ENCODE results near the gene DNAJC5. TPM values are rescaled to one million over a fixed set of nuclear protein-coding genes. Genes with fewer than 3 reads are reported as not detected.
"Not testable (repeated sequence)": the region's sequence is repeated elsewhere in the genome, so short reads cannot be mapped to it uniquely, and the experiment has no call there.

Gene DNAJC5
- total RNA-seq, 2 donors from 2014 or later, result 67.6 to 89.1 TPM

DNA sequence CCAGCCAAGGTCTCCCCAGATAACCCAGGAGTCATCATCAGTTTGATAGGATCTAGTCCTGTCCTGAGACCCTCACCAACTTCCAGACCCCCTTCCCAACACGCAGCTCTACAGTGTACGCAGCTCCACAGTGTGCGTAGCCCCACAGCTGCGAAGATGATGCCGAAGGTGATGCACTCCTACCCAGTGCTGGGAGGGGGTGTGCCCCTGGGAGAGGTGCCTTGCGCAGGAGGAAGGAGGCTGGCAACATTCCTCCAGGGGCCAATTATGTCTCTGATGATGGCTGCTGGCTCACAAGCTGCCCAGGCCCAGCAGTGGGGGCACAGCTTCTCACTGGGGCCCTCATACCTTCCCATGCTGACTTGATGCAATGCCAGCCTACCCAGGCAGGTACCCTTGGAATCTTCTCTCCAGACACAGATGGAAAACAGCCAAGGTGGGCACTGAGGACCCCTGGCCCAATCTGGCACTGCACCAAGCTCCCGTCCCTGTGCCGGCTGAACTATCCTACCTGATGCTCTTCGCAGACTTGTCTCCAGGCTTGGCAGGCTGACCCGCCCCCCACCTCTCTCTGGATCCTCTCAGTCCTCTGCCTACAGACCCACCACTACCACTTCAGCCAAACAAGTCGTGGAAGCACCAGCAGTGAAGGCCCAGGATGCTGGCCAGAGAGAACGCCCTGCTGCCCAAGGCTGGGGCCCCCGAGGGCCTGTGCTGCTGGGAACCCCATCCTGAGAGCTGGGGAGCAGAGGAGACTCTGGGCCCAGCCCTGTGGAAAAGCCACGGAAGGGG lies 73.4 kb downstream of the DNAJC5 start:
- no peaks in the 10 kb centered on the region for H3K9me3 Mint-ChIP-seq
- H3K4me3 Mint-ChIP-seq, result peak overlapping the region; percentile 81
- H3K4me1 Mint-ChIP-seq (ENCODE audit: low read depth in 2 of 2), result peaks cover 9 to 18% of the 10 kb centered on the region in 2 donors
- DNase-seq (ENCODE audit: low spot score) (peak; percentile 34), ATAC-seq (no peak)
- H3K27ac Mint-ChIP-seq, result peak overlapping the region; percentile 31 to 76
- H3K36me3 Mint-ChIP-seq, result no peaks in the 10 kb centered on the region
- no peaks in the 10 kb centered on the region for H3K27me3 Mint-ChIP-seq

DNA sequence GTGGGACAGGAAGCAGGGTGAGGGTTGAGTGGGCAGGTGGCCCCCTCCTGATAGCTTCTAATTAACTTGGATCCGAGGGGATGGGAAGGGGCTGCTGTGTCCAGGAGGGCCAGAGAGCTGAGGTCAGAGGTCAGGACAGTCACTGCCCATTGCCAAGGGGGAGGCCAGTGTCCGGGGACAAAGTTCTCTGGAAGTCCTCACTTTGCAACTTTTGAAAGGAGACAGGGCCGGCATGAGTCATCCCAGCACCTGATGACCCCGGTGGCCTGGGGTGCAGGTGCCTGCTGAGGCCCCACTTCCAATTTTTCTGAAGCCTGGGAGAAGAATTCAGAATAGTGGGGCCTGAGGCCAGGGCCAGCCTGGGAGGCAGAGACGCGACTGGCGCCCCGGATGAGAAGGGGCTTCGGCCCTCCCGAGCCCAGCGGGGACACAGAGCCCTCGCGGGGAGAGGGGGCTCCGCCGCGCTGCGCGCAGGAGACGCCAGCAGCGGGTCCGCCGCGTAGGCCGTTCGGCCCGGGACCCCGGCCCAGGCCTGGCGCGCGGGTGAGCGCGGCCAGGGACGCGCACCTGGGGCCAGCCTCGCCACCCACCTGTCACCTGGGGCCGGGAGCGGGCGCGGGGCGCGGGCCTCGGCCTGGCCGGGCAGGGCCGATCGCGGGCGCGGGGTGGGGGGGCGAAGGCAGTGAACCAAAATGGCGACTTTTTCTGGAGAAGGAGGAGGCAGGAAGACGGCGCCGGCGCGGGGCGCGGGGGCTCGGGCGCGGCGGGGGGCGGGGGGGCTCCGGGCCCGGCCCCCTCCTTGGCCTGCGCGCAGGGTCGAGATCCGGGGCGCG lies 74.2 kb downstream of the DNAJC5 start:
- Mint-ChIP-seq H3K27me3 (no peaks in the 10 kb centered on the region), H3K9me3 (no peaks in the 10 kb centered on the region), H3K4me1 (ENCODE audit: low read depth in 2 of 2) (peaks cover 17 to 25% of the 10 kb centered on the region in 2 donors), H3K27ac (peak overlapping the region; percentile 31 to 76), H3K36me3 (no peaks in the 10 kb centered on the region), H3K4me3 (peak overlapping the region; percentile 81)
- peak; percentile 61 for DNase-seq (ENCODE audit: low spot score)
- peak in 1 of 2 donors; percentile 37 for ATAC-seq

DNA sequence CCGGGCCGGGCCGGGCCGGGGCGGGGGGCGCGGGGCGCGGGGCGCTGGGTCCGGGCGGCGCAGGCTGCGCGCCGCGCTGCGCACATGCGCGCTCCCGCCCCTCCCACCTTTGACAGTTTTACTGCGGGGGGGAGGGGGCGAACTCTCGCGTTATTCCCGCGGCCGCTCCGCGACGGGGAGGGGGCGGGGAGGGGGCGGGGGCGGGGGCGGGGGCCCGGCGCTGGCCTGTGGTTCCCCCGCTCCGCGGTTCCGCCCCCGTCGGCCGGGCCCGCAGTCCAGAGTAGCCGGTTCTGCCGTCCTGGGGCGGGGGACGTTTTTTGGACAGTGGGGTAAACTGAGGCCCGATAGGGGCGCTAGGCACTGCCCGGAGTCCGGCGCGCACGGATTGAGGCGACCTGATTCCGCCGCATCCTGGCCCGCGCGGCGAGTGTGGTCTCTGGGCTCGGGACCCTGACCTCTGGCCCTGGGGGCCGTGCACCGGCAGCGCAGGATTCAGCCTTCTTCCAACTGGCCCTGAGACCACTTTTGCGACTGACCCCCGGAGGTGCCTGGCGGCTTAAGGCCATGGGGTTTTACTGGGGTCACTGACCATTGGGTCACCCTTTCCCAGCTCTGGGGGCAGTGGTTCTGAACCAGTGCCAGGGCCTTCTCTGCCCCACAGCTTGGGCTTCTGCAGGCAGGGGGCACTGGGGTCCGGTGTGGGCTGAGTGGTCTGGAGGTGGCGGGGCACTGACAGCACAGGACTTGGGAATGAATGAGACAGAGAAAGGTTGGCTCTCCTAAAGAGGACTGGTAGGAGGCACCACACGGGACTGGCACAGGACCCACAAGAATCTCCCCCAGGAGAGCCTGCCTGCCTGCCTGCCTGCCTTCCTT lies 75.2 kb downstream of the DNAJC5 start, which contains the start of gene ZNF512B:
ZNF512B (minus strand) TSS at position 93 of the 876 bp plus-strand sequence. CDS start 1,980 bp downstream, outside the sequence.
- peak within 1 kb of the TSS; percentile 31 to 76 for H3K27ac Mint-ChIP-seq
- H3K4me1 Mint-ChIP-seq (ENCODE audit: low read depth in 2 of 2), result peaks cover 18 to 29% of the 10 kb centered on the region in 2 donors
- peak; percentile 68 to 69 for ATAC-seq
- DNase-seq (ENCODE audit: low spot score), result peak; percentile 72
- H3K36me3 Mint-ChIP-seq, result no peaks in the 10 kb centered on the region
- H3K4me3 Mint-ChIP-seq, result peak within 1 kb of the TSS; percentile 81
- no peaks in the 10 kb centered on the region for H3K9me3 Mint-ChIP-seq
- no peaks in the 10 kb centered on the region for H3K27me3 Mint-ChIP-seq

DNA sequence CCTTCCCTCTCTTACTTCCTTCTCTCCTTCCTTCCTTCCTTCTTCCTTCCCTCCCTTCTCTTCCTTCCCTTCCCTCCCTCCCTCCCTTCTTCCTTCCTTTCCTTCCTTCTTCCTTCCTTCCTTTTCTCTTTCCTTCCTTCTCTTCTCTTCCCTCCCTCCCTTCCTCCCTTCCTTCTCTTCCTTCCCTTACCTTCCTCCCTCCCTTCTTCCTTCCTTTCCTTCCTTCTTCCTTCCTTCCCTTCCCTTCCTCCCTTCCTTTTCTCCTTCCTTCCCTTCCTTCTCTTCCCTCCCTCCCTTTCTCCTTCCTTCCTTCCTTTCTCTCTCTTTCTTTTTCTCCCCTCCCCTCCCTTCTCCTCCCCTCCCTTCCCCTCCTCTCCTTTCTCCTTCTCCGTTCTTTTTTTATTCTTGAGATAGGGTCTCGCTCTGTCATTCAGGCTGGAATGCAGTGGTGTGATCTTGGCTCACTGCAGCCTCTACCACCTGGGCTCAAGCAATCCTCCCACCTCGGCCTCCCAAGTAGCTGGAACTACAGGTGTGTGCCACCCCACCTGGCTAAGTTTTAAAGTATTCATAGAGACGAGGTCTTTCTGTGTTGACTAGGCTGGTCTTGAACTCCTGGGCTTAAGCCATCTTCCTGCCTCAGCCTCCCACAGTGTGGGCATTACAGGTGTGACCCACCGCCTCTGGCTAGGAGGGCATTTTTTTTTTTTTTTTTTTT lies 75.9 kb downstream of the DNAJC5 start:
- H3K9me3 Mint-ChIP-seq, result no peaks in the 10 kb centered on the region
- DNase-seq (ENCODE audit: low spot score) (no peak), ATAC-seq (no peak)
- H3K36me3 Mint-ChIP-seq, result peaks cover under 1% of the 10 kb centered on the region
- no peaks in the 10 kb centered on the region for H3K27me3 Mint-ChIP-seq
- peaks cover 19 to 30% of the 10 kb centered on the region in 2 donors for H3K4me1 Mint-ChIP-seq (ENCODE audit: low read depth in 2 of 2)
- peak overlapping the region; percentile 52 for H3K4me3 Mint-ChIP-seq
- H3K27ac Mint-ChIP-seq, result peak overlapping the region in 1 of 2 donors; percentile 73

DNA sequence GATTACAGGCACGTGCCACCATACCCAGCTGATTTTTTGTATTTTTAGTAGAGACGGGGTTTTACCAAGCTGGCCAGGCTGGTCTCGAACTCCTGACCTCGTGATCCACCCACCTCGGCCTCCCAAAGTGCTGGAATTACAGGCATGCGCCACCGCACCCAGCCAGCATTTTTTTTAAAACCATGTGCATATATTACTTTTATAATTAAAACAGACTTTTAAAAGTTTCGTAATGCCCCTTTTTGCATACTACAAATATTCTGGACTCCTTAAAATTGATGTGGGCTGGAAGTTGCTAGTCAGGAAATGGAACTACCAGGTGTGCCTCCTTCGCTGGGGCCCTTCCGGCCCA lies 77.0 kb downstream of the DNAJC5 start:
- not testable (repeated sequence) for ATAC-seq

DNA sequence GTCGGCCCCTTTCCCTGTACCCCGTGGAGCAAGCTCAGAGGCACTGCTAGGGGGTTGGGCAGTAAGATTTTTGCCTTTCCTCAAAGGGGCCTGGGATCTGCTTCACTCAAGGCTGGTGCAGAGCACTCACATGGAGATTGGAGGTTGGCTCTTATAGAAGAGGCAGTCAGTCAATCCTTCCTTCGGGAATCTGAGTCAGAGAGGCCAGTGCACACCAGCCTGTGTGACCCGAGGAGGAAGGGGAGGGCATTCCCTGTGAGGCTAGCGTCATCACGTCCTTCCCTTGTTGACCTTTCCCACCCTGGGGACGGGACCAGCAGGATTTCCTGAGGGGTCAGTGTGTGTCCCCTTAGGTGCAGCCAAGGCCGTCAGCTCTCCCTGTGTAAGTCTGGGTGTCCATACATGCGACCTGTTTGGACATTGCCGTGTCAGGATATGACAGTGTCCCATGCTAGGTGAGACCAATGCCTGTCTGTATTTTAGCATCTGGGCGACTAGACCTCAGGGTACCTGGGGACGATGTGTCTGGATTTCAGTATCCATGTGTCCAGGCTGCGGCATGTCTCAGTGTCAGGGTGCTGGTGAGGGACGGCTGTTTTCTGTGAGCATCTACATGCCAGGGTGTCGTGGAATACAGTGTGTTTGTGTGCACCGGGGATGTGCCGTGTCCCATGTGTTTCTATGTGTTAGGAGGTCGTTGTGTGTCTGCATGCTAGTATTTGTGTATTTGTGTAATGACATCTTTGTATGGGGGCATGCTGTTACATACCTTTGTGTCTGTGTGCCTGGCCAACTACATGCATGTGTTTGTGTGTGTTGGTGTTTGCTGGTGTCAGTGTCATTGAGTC lies 77.6 kb downstream of the DNAJC5 start:
- Mint-ChIP-seq H3K4me3 (no peak overlapping the region), H3K36me3 (peaks cover 9% of the 10 kb centered on the region), H3K27ac (no peak overlapping the region), H3K9me3 (no peaks in the 10 kb centered on the region), H3K27me3 (no peaks in the 10 kb centered on the region), H3K4me1 (ENCODE audit: low read depth in 2 of 2) (peaks cover 36 to 45% of the 10 kb centered on the region in 2 donors)
- ATAC-seq (no peak), DNase-seq (ENCODE audit: low spot score) (no peak)

More for the DNA sequence above, 77.0 kb downstream of the DNAJC5 start:
- not testable (repeated sequence) for H3K36me3 Mint-ChIP-seq; H3K27ac Mint-ChIP-seq; H3K9me3 Mint-ChIP-seq; H3K27me3 Mint-ChIP-seq; DNase-seq (ENCODE audit: low spot score)
- peaks cover 30 to 39% of the 10 kb centered on the region in 2 donors for H3K4me1 Mint-ChIP-seq (ENCODE audit: low read depth in 2 of 2)
- peak overlapping the region; percentile 10 for H3K4me3 Mint-ChIP-seq

DNA sequence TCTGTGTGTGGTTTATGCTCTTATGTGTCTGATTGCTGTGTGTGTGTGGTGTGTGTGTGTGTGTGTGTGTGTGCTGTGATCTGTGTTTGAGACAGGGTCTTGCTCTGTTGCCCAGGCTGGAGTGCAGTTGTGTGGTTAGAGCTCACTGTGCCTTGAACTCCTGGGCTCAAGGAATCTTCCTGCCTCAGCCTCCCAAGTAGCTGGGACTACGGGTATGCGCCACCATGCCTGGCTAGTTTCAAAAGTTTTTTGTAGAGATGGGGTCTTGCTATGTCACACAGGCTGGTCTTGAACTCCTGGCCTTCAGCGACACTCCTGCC lies 78.2 kb downstream of the DNAJC5 start:
- Mint-ChIP-seq H3K27me3 (no peaks in the 10 kb centered on the region), H3K4me3 (peak overlapping the region; percentile 13), H3K27ac (no peak overlapping the region), H3K4me1 (ENCODE audit: low read depth in 2 of 2) (peaks cover 42 to 50% of the 10 kb centered on the region in 2 donors), H3K36me3 (peaks cover 9% of the 10 kb centered on the region), H3K9me3 (no peaks in the 10 kb centered on the region)
- no peak for DNase-seq (ENCODE audit: low spot score)
- no peak for ATAC-seq

DNA sequence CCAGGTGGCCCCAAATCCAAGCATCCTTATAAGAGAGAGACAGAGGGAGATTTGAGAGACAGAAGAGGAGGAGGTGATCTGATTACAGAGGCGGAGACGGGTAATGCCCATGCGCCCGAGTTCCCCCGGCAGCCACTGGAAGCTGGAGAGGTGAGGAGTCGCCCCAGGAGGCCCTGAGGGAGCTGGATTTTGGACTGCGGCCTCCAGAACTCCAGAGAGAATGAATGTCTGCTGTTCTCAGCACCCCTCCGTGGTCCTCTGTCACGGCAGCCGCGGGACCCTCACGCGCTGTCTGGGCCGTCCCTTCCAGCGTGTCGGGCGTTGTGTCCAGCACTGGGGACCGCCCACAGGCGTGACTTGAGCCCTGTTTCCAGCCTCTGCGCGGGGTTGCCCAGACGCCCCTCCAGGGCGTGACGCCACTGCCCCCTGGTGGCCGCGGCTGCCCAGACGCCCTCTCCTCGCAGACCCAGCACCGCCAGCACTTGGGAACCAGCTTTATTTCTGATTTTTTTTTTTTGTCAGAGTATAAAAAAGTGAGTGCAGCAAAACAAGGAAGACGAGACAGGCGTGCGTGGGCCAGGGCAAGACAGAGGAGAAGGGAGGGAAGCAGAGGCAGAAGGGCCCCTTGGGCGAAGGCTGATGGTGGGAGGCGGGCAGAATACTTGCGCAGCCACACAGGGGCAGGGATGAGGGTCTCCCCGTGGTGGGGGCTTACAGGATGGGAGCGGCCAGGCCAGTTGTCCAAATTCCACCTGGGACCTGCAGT lies 78.9 kb downstream of the DNAJC5 start:
- ATAC-seq, result peak; percentile 48 to 63
- peak overlapping the region; percentile 26 to 38 for H3K27ac Mint-ChIP-seq
- H3K36me3 Mint-ChIP-seq, result peaks cover 9% of the 10 kb centered on the region
- DNase-seq (ENCODE audit: low spot score), result peak; percentile 83
- peak overlapping the region; percentile 13 for H3K4me3 Mint-ChIP-seq
- H3K4me1 Mint-ChIP-seq (ENCODE audit: low read depth in 2 of 2), result peaks cover 47 to 48% of the 10 kb centered on the region in 2 donors
- H3K27me3 Mint-ChIP-seq, result no peaks in the 10 kb centered on the region
- no peaks in the 10 kb centered on the region for H3K9me3 Mint-ChIP-seq

DNA sequence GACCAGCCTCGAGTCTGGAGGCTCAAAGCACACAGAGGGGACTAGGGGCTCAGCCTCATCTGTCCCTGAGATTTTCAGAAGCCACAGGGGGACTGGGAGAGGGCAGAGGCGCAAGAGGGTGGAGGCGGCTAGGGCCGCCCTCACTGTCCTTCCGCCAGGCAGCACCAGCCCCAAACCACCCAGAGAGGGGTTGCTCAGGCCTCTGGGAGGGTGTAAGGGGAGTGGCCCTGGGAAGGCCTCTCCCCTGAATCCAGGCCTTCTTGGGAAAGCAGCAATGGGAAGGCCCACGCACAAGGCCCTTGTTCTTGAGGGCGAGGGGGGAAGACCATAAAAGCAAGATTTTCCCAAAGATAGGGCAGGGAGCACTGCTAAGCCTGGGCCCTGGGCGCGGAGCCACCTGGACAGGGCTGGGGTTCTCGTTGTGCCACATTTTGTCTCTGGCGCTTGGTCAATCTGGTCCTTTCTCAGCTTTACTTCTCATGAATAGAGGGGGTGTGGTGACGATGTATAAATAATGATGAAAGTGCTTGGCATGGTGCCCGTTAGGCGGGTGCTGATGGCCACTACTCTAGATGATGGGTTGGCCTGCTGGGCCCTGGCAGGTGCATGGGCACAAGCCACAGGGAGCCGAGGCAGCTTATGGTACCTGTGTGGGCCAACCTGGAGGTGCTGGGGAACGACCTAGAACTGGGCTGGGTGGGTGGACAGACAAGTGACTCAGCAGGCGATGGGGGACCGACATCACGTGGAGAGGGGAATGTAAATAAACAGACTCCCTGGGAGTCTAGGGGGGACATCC lies 79.7 kb downstream of the DNAJC5 start:
- no peak overlapping the region for H3K4me3 Mint-ChIP-seq
- DNase-seq (ENCODE audit: low spot score), result no peak
- ATAC-seq, result no peak

DNA sequence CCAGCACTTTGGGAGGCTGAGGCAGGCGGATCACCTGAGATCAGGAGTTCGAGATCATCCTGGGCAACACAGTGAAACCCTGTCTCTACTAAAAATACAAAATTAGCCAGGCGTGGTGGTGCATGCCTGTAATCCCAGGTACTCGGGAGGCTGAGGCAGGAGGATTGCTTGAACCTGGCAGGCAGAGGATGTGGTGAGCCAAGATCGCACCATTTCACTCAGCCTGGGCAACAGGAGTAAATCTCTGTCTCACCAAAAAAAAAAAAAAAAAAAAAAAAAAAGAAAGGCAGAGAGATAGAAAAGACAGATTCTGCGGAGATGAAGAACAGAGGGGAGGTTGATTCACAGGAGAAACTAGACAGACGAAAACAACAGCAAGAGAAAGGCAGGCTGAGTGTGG lies 81.6 kb downstream of the DNAJC5 start:
- H3K9me3 Mint-ChIP-seq; DNase-seq (ENCODE audit: low spot score); ATAC-seq; H3K36me3 Mint-ChIP-seq; H3K27me3 Mint-ChIP-seq: not testable (repeated sequence)
- peaks cover 57 to 62% of the 10 kb centered on the region in 2 donors for H3K4me1 Mint-ChIP-seq (ENCODE audit: low read depth in 2 of 2)
- peak overlapping the region; percentile 79 for H3K4me3 Mint-ChIP-seq
- H3K27ac Mint-ChIP-seq, result peak overlapping the region; percentile 43 to 87

More for the DNA sequence above, 79.7 kb downstream of the DNAJC5 start:
- Mint-ChIP-seq H3K4me1 (ENCODE audit: low read depth in 2 of 2) (peaks cover 45 to 47% of the 10 kb centered on the region in 2 donors), H3K27ac (peak overlapping the region; percentile 26 to 38), H3K9me3 (no peaks in the 10 kb centered on the region), H3K27me3 (no peaks in the 10 kb centered on the region), H3K36me3 (peaks cover 9% of the 10 kb centered on the region)

Data from natural killer cell treated with Interleukin-12 subunit alpha and Interleukin-12 subunit beta and Interleukin-15 and Interleukin-18, amount 100 ng/mL, for 72 hours (primary cell).